Osteoblast (primary cell): ENCODE results near the gene PHF12. TPM values are rescaled to one million over a fixed set of nuclear protein-coding genes. Genes with fewer than 3 reads are reported as not detected.

Experiments used
- DNase-seq: peaks from one replicate; pipeline ENCODE4 v3.0.0; 2011; ENCODE audit warnings: low spot score, mixed read lengths; ENCODE audit not compliant: insufficient read length; ENCODE audit errors: missing footprints
- H2AFZ ChIP-seq: 2 replicates; pipeline ENCODE4 v1.6.0; 2011; ENCODE audit warnings: mild to moderate bottlenecking, low read length
- H3K27ac ChIP-seq: 2 replicates; pipeline ENCODE4 v1.5.1; 2011; ENCODE audit warnings: mild to moderate bottlenecking, low read depth, low read length, moderate library complexity
- H3K27me3 ChIP-seq: 2 replicates; pipeline ENCODE4 v1.6.0; 2012; ENCODE audit warnings: mild to moderate bottlenecking, control low read depth, inconsistent platforms, low read length, moderate library complexity; ENCODE audit not compliant: insufficient read depth
- H3K36me3 ChIP-seq: 2 replicates; pipeline ENCODE4 v1.5.1; 2011; ENCODE audit warnings: mild to moderate bottlenecking, low read length, control low read depth, moderate library complexity; ENCODE audit not compliant: insufficient read depth
- H3K4me1 ChIP-seq: 2 replicates; pipeline ENCODE4 v1.5.1; 2011; ENCODE audit warnings: mild to moderate bottlenecking, low read length, control low read depth, moderate library complexity; ENCODE audit not compliant: insufficient read depth
- H3K4me2 ChIP-seq: 2 replicates; pipeline ENCODE4 v1.6.0; 2011; ENCODE audit warnings: mild to moderate bottlenecking, low read length; ENCODE audit not compliant: insufficient read depth
- H3K4me3 ChIP-seq: fragments of 200-600 bp; sonication (generic); 3 replicates; pipeline ENCODE4 v1.5.1; 2012; ENCODE audit warnings: mild to moderate bottlenecking, low read length, inconsistent platforms; ENCODE audit not compliant: insufficient read depth
- H3K79me2 ChIP-seq: 2 replicates; pipeline ENCODE4 v1.6.0; 2012; ENCODE audit warnings: mild to moderate bottlenecking, low read length, control low read depth, inconsistent platforms; ENCODE audit not compliant: insufficient read depth
- H3K9me3 ChIP-seq: 2 replicates; pipeline ENCODE4 v1.5.1; 2011; ENCODE audit warnings: low read depth, low read length, control low read depth
- H4K20me1 ChIP-seq: 2 replicates; pipeline ENCODE4 v1.6.0; 2012; ENCODE audit warnings: mild to moderate bottlenecking, low read length, control low read depth; ENCODE audit not compliant: insufficient read depth
- total RNA-seq: library from RNA; depleted of rRNA; stranded (reverse); fragments of >200 nt; gene quantifications from 2 replicates; pipeline ENCODE4 v1.2.3, GENCODE V29; 2012
- TF ChIP-seq, protein P1 (sequence below): IDR thresholded peaks from 2 replicates; pipeline ENCODE4 v1.5.1; 2011; ENCODE audit warnings: mild to moderate bottlenecking, low read depth, low read length, moderate library complexity; ENCODE audit errors: extremely low read depth

The PHF12 gene
- total RNA-seq, 1 donor: 26.8 TPM

DNA sequence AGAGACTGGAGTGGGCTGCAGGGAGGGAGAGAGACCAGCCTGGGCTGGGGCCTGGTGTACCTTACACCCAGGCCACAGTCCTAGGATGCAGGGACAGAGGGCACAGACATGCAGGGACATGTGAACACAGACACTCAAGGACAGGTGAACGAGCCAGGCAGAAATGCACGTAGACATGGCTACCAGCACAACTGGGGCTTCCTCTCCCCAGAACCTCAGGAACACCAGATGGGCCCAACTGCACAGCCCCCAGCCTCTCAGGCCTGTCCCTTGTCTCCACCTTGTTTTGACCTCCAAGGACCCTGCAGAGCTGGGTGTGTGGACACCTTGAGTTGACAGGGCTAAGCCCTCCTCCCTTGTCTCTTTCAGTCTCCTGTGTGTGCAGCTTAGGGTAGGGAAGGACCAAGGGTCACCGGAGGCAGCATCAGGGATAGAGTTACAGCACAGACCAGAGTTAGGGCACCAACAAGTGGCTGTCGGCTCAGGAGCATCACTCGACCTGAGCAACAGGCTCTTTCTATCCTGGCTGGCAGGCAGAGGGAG lies 45.3 kb upstream of the PHF12 start:
- Histone ChIP-seq H3K9me3 (no peaks in the 10 kb centered on the region), H3K36me3 (no peaks in the 10 kb centered on the region), H3K4me1 (peaks cover 6% of the 10 kb centered on the region), H3K79me2 (no peaks in the 10 kb centered on the region), H3K27me3 (peaks cover 33% of the 10 kb centered on the region), H2AFZ (no peak overlapping the region), H3K4me2 (no peak overlapping the region), H4K20me1 (no peaks in the 10 kb centered on the region), H3K27ac (no peak overlapping the region), H3K4me3 (no peak overlapping the region)
- no peak for DNase-seq
- TF ChIP-seq, protein P1, sequence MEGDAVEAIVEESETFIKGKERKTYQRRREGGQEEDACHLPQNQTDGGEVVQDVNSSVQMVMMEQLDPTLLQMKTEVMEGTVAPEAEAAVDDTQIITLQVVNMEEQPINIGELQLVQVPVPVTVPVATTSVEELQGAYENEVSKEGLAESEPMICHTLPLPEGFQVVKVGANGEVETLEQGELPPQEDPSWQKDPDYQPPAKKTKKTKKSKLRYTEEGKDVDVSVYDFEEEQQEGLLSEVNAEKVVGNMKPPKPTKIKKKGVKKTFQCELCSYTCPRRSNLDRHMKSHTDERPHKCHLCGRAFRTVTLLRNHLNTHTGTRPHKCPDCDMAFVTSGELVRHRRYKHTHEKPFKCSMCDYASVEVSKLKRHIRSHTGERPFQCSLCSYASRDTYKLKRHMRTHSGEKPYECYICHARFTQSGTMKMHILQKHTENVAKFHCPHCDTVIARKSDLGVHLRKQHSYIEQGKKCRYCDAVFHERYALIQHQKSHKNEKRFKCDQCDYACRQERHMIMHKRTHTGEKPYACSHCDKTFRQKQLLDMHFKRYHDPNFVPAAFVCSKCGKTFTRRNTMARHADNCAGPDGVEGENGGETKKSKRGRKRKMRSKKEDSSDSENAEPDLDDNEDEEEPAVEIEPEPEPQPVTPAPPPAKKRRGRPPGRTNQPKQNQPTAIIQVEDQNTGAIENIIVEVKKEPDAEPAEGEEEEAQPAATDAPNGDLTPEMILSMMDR: no peak

DNA sequence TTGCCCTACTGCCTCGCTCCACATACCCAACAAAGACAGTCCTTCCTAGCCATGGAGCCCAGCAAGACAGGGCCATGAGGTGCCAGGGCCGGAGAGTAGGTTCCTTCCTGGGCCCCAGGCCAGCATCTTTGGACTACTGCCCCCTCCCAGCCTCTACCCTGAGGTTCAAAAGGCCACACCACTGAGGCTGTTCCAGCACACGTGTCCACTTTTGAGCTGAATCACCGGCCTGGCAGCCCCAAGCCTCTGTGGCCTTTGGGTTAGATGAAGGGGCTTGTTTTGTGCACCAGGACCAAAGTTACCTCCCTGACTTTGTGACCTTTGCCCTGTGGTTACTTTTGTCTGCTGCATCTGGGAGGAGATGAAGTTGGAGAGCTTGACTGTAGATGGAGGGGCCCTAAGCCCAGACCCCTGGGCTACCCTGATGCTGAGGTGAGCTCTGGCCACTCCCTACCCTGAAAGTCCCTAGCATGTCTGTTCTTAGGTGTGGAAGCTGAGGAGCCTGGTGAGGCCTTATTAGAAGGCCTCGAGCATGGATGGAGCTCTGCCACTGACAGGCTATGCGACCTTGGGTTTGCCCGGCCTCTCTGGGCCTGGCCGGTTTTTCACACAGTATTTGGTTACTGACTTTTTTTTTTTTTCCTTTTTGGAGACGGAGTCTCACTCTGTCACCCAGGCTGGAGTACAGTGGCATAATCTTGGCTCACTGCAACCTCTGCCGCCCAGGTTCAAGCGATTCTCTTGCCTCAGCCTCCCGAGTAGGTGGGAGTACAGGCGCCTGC lies 42.5 kb upstream of the PHF12 start:
- no peaks in the 10 kb centered on the region for H3K36me3 ChIP-seq
- TF ChIP-seq, protein P1: no peak
- peaks cover 6% of the 10 kb centered on the region for H3K4me1 ChIP-seq
- H3K4me3 ChIP-seq: no peak overlapping the region
- no peaks in the 10 kb centered on the region for H4K20me1 ChIP-seq
- H3K27ac ChIP-seq: no peak overlapping the region
- H3K4me2 ChIP-seq: no peak overlapping the region
- H3K9me3 ChIP-seq: no peaks in the 10 kb centered on the region
- H3K27me3 ChIP-seq: peaks cover 13% of the 10 kb centered on the region
- H2AFZ ChIP-seq: no peak overlapping the region
- no peak for DNase-seq
- no peaks in the 10 kb centered on the region for H3K79me2 ChIP-seq

DNA sequence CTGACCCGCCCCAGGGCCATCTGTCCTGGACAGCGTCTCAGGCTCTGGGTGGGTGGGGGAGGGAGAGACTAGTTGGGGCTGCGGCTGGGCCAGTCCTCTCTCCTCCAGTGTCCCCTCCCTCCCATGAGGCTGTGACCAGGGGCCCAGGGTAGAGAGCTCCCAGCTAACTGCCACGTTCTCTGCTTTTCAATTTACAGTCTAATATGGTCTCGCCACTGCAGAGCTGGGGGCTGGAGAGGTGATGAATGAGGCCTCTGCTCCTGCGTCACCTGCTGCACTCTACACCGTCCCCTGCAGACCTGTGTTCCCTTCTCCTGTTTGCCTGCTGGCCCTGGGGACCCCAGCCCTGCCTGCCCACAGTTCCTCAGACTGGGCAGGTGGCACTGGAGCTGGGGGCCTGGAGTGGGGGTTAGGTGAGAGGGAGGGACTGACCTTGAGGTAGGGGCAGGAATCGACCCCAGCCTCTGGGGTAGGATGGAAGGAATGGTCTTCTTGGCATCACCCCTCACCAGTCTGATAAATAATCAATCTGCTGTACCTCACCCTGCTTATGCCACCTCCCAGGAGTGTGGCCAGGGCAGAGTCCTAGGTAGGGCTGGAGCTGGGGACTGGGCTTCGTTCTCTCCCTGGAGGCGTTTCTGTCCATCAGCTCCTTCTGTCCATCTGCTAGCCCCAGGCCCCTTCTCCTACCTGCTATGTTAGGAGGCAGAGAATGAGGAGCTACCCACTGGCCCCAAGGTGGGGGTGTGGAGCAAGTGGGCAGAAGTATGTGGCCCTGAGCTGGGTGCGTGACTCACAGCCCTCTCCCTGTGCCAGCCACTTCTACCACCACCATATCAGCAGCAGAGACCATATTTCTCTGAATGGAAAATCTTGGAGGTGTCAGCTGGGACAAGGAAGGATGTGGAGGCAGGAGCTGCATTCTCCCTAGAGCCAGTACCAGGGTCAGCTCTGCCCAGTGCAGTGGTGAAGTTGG lies 41.6 kb upstream of the PHF12 start:
- Histone ChIP-seq H3K4me2 (no peak overlapping the region), H3K36me3 (no peaks in the 10 kb centered on the region), H3K79me2 (no peaks in the 10 kb centered on the region), H3K4me1 (peaks cover 6% of the 10 kb centered on the region), H4K20me1 (no peaks in the 10 kb centered on the region), H3K27ac (no peak overlapping the region), H3K9me3 (no peaks in the 10 kb centered on the region), H2AFZ (no peak overlapping the region), H3K4me3 (no peak overlapping the region), H3K27me3 (peaks cover 14% of the 10 kb centered on the region)
- DNase-seq: peak; percentile 90
- TF ChIP-seq, protein P1: peak; percentile 10
